ENCODE measurements around the gene OSBPL3. TPM values are rescaled to one million over a fixed set of nuclear protein-coding genes. Genes with fewer than 3 reads are reported as not detected.

The OSBPL3 gene
- total RNA-seq, 1 donor from 2014 or later: 9.8 TPM

GRCh38 chr7:24899905-24900304 lies 80.1 kb downstream of the OSBPL3 start:
- no peaks in the 10 kb centered on the region for H3K27me3 Mint-ChIP-seq (ENCODE audit: low read depth)
- no peaks in the 10 kb centered on the region for H3K36me3 Mint-ChIP-seq
- no peaks in the 10 kb centered on the region for H3K9me3 Mint-ChIP-seq
- no peak overlapping the region for H3K4me3 Mint-ChIP-seq
- no peak for DNase-seq (ENCODE audit: low spot score in 2 of 2, unreplicated experiment in 2 of 2)
- no peak for TF ChIP-seq CTCF (IDR thresholded peaks at IDR 0.05; ENCODE audit: unreplicated experiment)
- H3K4me1 Mint-ChIP-seq: no peaks in the 10 kb centered on the region
- H3K27ac Mint-ChIP-seq: no peak overlapping the region

- TF ChIP-seq CTCF (IDR thresholded peaks at IDR 0.05; ENCODE audit: unreplicated experiment): no peak
Observed at GRCh38 chr7:24899161-24899560, 80.8 kb downstream of the OSBPL3 start.

GRCh38 chr7:24898691-24899090 lies 81.3 kb downstream of the OSBPL3 start:
- H3K4me3 Mint-ChIP-seq: no peak overlapping the region
- peaks cover 7% of the 10 kb centered on the region for H3K4me1 Mint-ChIP-seq
- no peaks in the 10 kb centered on the region for H3K27me3 Mint-ChIP-seq (ENCODE audit: low read depth)
- no peak for TF ChIP-seq CTCF (IDR thresholded peaks at IDR 0.05; ENCODE audit: unreplicated experiment)
- no peak for DNase-seq (ENCODE audit: low spot score in 2 of 2, unreplicated experiment in 2 of 2)
- H3K36me3 Mint-ChIP-seq: no peaks in the 10 kb centered on the region
- no peak overlapping the region for H3K27ac Mint-ChIP-seq
- H3K9me3 Mint-ChIP-seq: no peaks in the 10 kb centered on the region

More at GRCh38 chr7:24899161-24899560, 80.8 kb downstream of the OSBPL3 start:
- Mint-ChIP-seq H3K9me3 (no peaks in the 10 kb centered on the region), H3K4me3 (no peak overlapping the region), H3K27me3 (ENCODE audit: low read depth) (no peaks in the 10 kb centered on the region), H3K4me1 (peaks cover 6% of the 10 kb centered on the region), H3K27ac (no peak overlapping the region), H3K36me3 (no peaks in the 10 kb centered on the region)
- DNase-seq (ENCODE audit: low spot score in 2 of 2, unreplicated experiment in 2 of 2): no peak

GRCh38 chr7:24896031-24896501 lies 83.9 kb downstream of the OSBPL3 start:
- Mint-ChIP-seq H3K27ac (no peak overlapping the region), H3K9me3 (no peaks in the 10 kb centered on the region), H3K36me3 (no peaks in the 10 kb centered on the region), H3K27me3 (ENCODE audit: low read depth) (no peaks in the 10 kb centered on the region), H3K4me3 (no peak overlapping the region), H3K4me1 (peaks cover 10% of the 10 kb centered on the region)
- no peak for DNase-seq (ENCODE audit: low spot score in 2 of 2, unreplicated experiment in 2 of 2)
- no peak for TF ChIP-seq CTCF (IDR thresholded peaks at IDR 0.05; ENCODE audit: unreplicated experiment)

- no peaks in the 10 kb centered on the region for H3K36me3 Mint-ChIP-seq
- no peak for DNase-seq (ENCODE audit: low spot score in 2 of 2, unreplicated experiment in 2 of 2)
- no peaks in the 10 kb centered on the region for H3K9me3 Mint-ChIP-seq
- no peak for TF ChIP-seq CTCF (IDR thresholded peaks at IDR 0.05; ENCODE audit: unreplicated experiment)
- H3K4me1 Mint-ChIP-seq: peaks cover 10% of the 10 kb centered on the region
- no peak overlapping the region for H3K4me3 Mint-ChIP-seq
- no peaks in the 10 kb centered on the region for H3K27me3 Mint-ChIP-seq (ENCODE audit: low read depth)
- no peak overlapping the region for H3K27ac Mint-ChIP-seq
Observed at GRCh38 chr7:24894429-24895221, 85.4 kb downstream of the OSBPL3 start.
